GM23248 (cell line): ENCODE measurements around the gene NRIP3. TPM values are rescaled to one million over a fixed set of nuclear protein-coding genes. Genes with fewer than 3 reads are reported as not detected.

Experiments
- DNase-seq: peaks from one replicate; pipeline ENCODE4 v3.0.0-alpha.2; 2015
- H2AFZ ChIP-seq: fragments of 200-600 bp; sonication (generic); 2 replicates; pipeline ENCODE4 v1.6.1; 2016; ENCODE audit warnings: antibody characterized with exemption
- H3F3A ChIP-seq: fragments of 200-600 bp; sonication (generic); 2 replicates; pipeline ENCODE4 v1.6.1; 2016; ENCODE audit warnings: mild to moderate bottlenecking, antibody characterized with exemption, mixed run types; ENCODE audit not compliant: insufficient read depth
- H3K27ac ChIP-seq: fragments of 200-600 bp; sonication (generic); 2 replicates; pipeline ENCODE4 v1.5.1; 2016; ENCODE audit warnings: mild to moderate bottlenecking
- H3K27me3 ChIP-seq: fragments of 200-600 bp; sonication (generic); replicated peaks from 2 replicates; pipeline ENCODE4 v1.6.1; 2016; ENCODE audit warnings: mild to moderate bottlenecking; ENCODE audit not compliant: insufficient read depth
- H3K36me3 ChIP-seq: fragments of 200-600 bp; sonication (generic); 2 replicates; pipeline ENCODE4 v1.6.1; 2016; ENCODE audit warnings: low read depth, mild to moderate bottlenecking
- H3K4me1 ChIP-seq: fragments of 200-600 bp; sonication (generic); 2 replicates; pipeline ENCODE4 v1.6.1; 2016; ENCODE audit warnings: mild to moderate bottlenecking; ENCODE audit not compliant: insufficient read depth
- H3K4me2 ChIP-seq: fragments of 200-600 bp; sonication (generic); one replicate; pipeline ENCODE4 v1.6.1; 2016; ENCODE audit warnings: mild to moderate bottlenecking; ENCODE audit not compliant: unreplicated experiment
- H3K4me3 ChIP-seq: fragments of 200-600 bp; sonication (generic); 2 replicates; pipeline ENCODE4 v1.5.1; 2016; ENCODE audit warnings: mild to moderate bottlenecking
- H3K79me2 ChIP-seq: fragments of 200-600 bp; sonication (generic); 2 replicates; pipeline ENCODE4 v1.6.1; 2016; ENCODE audit warnings: mild to moderate bottlenecking; ENCODE audit not compliant: insufficient read depth
- H3K9ac ChIP-seq: fragments of 200-600 bp; sonication (generic); 2 replicates; pipeline ENCODE4 v1.6.1; 2016; ENCODE audit warnings: mild to moderate bottlenecking
- H3K9me2 ChIP-seq: fragments of 200-600 bp; sonication (generic); 2 replicates; pipeline ENCODE4 v1.6.1; 2016; ENCODE audit warnings: mixed run types, mild to moderate bottlenecking, moderate library complexity; ENCODE audit not compliant: insufficient read depth
- H3K9me3 ChIP-seq: fragments of 200-600 bp; sonication (generic); one replicate; pipeline ENCODE4 v1.6.1; 2017; ENCODE audit warnings: low read depth
- H4K20me1 ChIP-seq: fragments of 200-600 bp; sonication (generic); 2 replicates; pipeline ENCODE4 v1.6.0; 2016; ENCODE audit not compliant: insufficient read depth
- EZH2 ChIP-seq: fragments of 200-600 bp; sonication (generic); IDR thresholded peaks from 2 replicates; pipeline ENCODE4 v1.6.1; 2018; ENCODE audit warnings: antibody characterized with exemption, mild to moderate bottlenecking; ENCODE audit not compliant: insufficient read depth, poor library complexity, severe bottlenecking
- EZH2phosphoT487 ChIP-seq: fragments of 200-600 bp; sonication (generic); IDR thresholded peaks from 2 replicates; pipeline ENCODE4 v1.6.1; 2018; ENCODE audit warnings: antibody characterized with exemption, moderate library complexity, mild to moderate bottlenecking, low read depth; ENCODE audit not compliant: insufficient read depth
- WGBS, 2 experiments: methylation state at CpG; one replicate each; pipeline ENCODE4 v1.1.6; 2015 to 2017; ENCODE audit warnings: low lambda C conversion rate in 2 of 2, low coverage in 1 of 2; ENCODE audit errors: missing lambda C conversion rate in 2 of 2; 5-methylcytosine and 5-hydroxymethylcytosine counted together
- in situ Hi-C: fragments of 300-500 bp; cut with MboI; formaldehyde crosslinking; loops from 2 replicates; pipeline ENCODE4 v1.15.0; 2020
- polyA plus RNA-seq: library from polyadenylated mRNA; unstranded; fragments of >200 nt; fragmentation: Nextera tagmentation; extraction: Ambion mirVana; gene quantifications from 2 replicates; pipeline ENCODE4 v1.2.1, GENCODE V29; 2016
- total RNA-seq: library from RNA; depleted of rRNA; stranded (reverse); fragments of >200 nt; shearing (Covaris generic); gene quantifications from 2 replicates; pipeline ENCODE4 v1.2.3, GENCODE V29; 2014; rRNA removed

Gene NRIP3
- total RNA-seq (10.8 and 12.0 TPM in 2 replicates), polyA plus RNA-seq (4.8 and 6.2 TPM in 2 replicates)

DNA sequence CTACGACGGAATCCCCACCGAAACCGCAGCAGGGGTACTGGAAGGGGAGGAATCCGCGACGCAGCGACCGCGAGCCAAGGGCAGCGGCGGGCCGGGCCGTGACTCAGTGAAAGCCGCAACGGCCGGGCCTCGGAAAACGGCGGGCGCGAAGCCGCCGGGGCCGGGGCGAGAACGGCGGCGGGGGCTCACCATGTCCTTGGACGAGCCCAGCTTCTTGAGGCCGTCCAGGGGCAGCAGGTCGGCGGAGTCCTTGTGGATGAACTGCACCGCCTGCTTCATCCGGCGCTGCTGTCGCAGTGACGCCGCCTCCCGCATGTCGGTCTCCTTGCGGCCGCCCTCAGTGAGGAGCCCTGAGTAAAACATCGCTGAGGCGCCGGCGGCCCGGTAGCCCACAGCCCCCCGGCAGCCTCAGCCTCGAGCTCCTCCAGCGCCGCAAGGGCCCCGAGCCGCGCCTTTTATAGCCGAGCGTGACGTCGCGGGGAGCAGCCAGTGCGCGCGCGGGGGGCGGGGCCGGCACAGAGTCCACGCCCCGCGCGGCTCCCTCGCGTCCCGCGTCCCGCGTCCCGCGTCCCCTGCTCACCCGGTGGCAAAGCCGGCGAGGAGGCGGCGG, at the start of gene NRIP3:
Gene NRIP3, minus strand, starts transcription at position 429 of the 610 bp plus-strand sequence. Its CDS starts 66 bp downstream, at position 363.
- peak within 1 kb of the TSS; percentile 84 for H2AFZ ChIP-seq
- peaks cover 19% of the 10 kb centered on the region for H3K4me1 ChIP-seq
- no peaks in the 10 kb centered on the region for H3K36me3 ChIP-seq
- peak within 1 kb of the TSS; percentile 76 for H3K4me2 ChIP-seq
- no peaks in the 10 kb centered on the region for H4K20me1 ChIP-seq
- WGBS, 2 experiments, result 3% methylated on average over 43 to 51 of the region's 83 CpGs
- peak; percentile 81 for DNase-seq
- no peaks in the 10 kb centered on the region for H3K27me3 ChIP-seq
- no peaks in the 10 kb centered on the region for H3K9me2 ChIP-seq
- peaks cover 25% of the 10 kb centered on the region for H3F3A ChIP-seq
- H3K4me3 ChIP-seq, result peak within 1 kb of the TSS; percentile 67
- in situ Hi-C loops, result no loop called here
- no peaks in the 10 kb centered on the region for H3K79me2 ChIP-seq
- H3K27ac ChIP-seq, result no peak within 1 kb of the TSS
- H3K9me3 ChIP-seq, result no peaks in the 10 kb centered on the region
- peak within 1 kb of the TSS; percentile 54 for H3K9ac ChIP-seq
- no peak for TF ChIP-seq EZH2phosphoT487
- TF ChIP-seq EZH2, result no peak

DNA sequence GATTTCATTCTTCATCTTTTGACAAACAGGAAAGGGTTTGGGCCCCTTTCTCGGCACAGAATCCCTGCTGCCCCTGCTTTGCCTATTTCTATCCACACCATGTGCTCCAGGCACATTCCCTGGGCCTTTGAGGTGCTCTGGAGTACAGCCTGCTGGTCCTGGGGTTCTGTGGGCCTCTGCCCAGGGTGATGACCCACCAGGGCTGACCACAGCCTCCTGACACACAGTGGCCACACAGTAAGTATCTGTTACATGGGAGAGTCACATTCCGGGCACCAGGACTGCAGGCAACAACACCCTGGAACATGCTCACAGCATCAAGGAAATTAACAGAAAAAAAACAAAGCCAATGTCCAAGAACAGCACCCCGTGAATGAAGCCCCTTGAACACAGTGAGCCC, 48.5 kb upstream of the NRIP3 start:
- no peak overlapping the region for H3K27ac ChIP-seq
- H3K4me2 ChIP-seq, result no peak overlapping the region
- H3K9me2 ChIP-seq, result no peaks in the 10 kb centered on the region
- H3K9me3 ChIP-seq, result no peaks in the 10 kb centered on the region
- H3K9ac ChIP-seq, result no peak overlapping the region
- H3F3A ChIP-seq, result peaks cover 11% of the 10 kb centered on the region
- no peaks in the 10 kb centered on the region for H4K20me1 ChIP-seq
- peaks cover 13% of the 10 kb centered on the region for H3K4me1 ChIP-seq
- no peak overlapping the region for H3K4me3 ChIP-seq
- no peaks in the 10 kb centered on the region for H3K79me2 ChIP-seq
- no peak overlapping the region for H2AFZ ChIP-seq
- DNase-seq, result no peak
- in situ Hi-C loops, result no loop called here
- H3K27me3 ChIP-seq, result no peaks in the 10 kb centered on the region
- 93 to 95% methylated on average over 3 of the region's 3 CpGs for WGBS, 2 experiments
- no peak for TF ChIP-seq EZH2
- no peak for TF ChIP-seq EZH2phosphoT487
- no peaks in the 10 kb centered on the region for H3K36me3 ChIP-seq

DNA sequence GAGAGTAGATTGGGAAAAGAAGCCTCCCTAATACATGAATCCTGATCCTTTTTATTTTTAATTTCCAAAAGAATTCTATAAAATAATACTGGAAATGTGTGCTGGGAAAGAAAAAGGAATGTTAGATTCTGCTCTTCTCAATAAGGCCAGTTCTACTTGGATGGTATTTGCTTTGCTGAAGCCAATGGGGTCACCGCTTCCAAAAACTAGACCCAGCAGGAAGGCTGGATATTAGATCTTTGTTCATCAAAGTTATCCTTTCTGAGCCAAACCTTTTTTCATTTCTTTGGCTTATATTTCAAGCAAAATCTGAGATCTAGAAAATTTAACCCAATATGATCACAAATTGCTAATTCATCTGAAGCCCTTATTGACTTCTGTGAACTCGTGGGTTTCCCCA, 46.2 kb upstream of the NRIP3 start:
- no peak overlapping the region for H2AFZ ChIP-seq
- 96 to 97% methylated on average over 2 of the region's 2 CpGs for WGBS, 2 experiments
- no peak overlapping the region for H3K4me2 ChIP-seq
- H3K4me1 ChIP-seq, result peaks cover 13% of the 10 kb centered on the region
- no peaks in the 10 kb centered on the region for H3K9me2 ChIP-seq
- no peaks in the 10 kb centered on the region for H3K27me3 ChIP-seq
- TF ChIP-seq EZH2 (no peak), EZH2phosphoT487 (no peak)
- H3K79me2 ChIP-seq, result no peaks in the 10 kb centered on the region
- H4K20me1 ChIP-seq, result no peaks in the 10 kb centered on the region
- peaks cover 11% of the 10 kb centered on the region for H3F3A ChIP-seq
- DNase-seq, result no peak
- no peak overlapping the region for H3K9ac ChIP-seq
- no peaks in the 10 kb centered on the region for H3K9me3 ChIP-seq
- H3K36me3 ChIP-seq, result no peaks in the 10 kb centered on the region
- H3K4me3 ChIP-seq, result no peak overlapping the region
- in situ Hi-C loops, result no loop called here
- H3K27ac ChIP-seq, result no peak overlapping the region

DNA sequence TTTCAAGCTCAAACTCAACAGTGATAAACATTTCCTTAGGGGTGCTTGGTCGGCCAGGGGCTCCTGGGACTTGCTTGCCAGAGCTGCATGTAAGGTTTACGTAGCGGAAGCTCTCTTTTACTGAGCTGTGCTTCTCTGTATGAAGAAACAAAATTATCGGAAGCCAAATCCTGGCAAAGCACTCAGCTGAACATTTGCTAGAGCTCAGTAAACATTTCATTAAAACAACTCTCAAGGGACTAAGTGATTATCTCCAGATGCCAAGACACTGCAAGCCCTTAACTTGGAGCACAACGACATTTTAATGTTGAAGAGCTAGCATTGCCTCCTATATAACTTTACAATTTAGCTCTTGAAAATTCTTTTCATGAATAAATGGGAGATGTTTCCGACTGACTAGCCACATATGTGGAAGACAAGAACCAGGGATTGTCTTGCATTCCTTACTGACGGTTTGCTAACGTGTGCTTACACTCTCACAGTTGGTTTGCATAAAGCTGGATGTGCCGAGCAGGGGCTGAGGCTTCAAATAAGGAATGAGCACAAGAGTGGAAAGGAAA, 44.2 kb upstream of the NRIP3 start:
- Histone ChIP-seq H3K9me3 (no peaks in the 10 kb centered on the region), H3K36me3 (no peaks in the 10 kb centered on the region), H2AFZ (peak overlapping the region; percentile 57), H3K4me3 (peak overlapping the region; percentile 27), H3K9me2 (no peaks in the 10 kb centered on the region), H3K27me3 (no peaks in the 10 kb centered on the region), H4K20me1 (no peaks in the 10 kb centered on the region), H3K4me2 (peak overlapping the region; percentile 36), H3K79me2 (no peaks in the 10 kb centered on the region), H3K9ac (no peak overlapping the region), H3F3A (peaks cover 11% of the 10 kb centered on the region), H3K4me1 (peaks cover 9% of the 10 kb centered on the region), H3K27ac (no peak overlapping the region)
- DNase-seq, result peak; percentile 46
- TF ChIP-seq EZH2phosphoT487 (no peak), EZH2 (no peak)
- WGBS, 2 experiments, result 14 to 22% methylated on average over 9 of the region's 9 CpGs
- in situ Hi-C loops, result no loop called here

DNA sequence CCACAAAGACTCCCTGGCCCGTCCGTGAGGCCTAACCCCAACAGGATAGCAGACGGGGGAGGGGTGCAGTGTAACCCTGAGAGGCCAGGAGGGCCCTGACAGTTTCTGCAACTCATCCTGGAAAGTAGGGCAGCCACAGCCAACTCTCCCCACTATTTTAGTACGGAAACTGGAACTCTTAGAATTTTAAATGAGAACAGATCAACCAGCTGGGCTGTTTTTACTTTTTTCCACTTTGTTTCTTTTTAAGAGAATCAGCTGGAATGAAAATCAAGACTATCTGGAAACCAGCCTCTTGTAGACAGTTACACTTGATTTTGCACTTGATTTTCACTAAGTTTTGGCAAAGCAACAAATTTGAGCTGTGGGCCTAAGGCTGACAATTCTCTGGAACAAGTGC, 42.7 kb upstream of the NRIP3 start:
- DNase-seq, result no peak
- WGBS, 2 experiments, result 83 to 87% methylated on average over 4 of the region's 4 CpGs

More for the DNA sequence above, 42.7 kb upstream of the NRIP3 start:
- no peaks in the 10 kb centered on the region for H3K9me3 ChIP-seq
- H3K9me2 ChIP-seq, result no peaks in the 10 kb centered on the region
- no peak overlapping the region for H3K27ac ChIP-seq
- H3K4me1 ChIP-seq, result peaks cover 9% of the 10 kb centered on the region
- no peak overlapping the region for H2AFZ ChIP-seq
- no peak overlapping the region for H3K4me2 ChIP-seq
- no peaks in the 10 kb centered on the region for H3K36me3 ChIP-seq
- TF ChIP-seq EZH2phosphoT487 (no peak), EZH2 (no peak)
- peaks cover 11% of the 10 kb centered on the region for H3F3A ChIP-seq
- in situ Hi-C loops, result no loop called here
- no peaks in the 10 kb centered on the region for H3K79me2 ChIP-seq
- no peaks in the 10 kb centered on the region for H3K27me3 ChIP-seq
- H4K20me1 ChIP-seq, result no peaks in the 10 kb centered on the region
- no peak overlapping the region for H3K4me3 ChIP-seq
- H3K9ac ChIP-seq, result no peak overlapping the region
